ENCODE results near the gene MC2R. TPM values are rescaled to one million over a fixed set of nuclear protein-coding genes. Genes with fewer than 3 reads are reported as not detected.
"Not testable (repeated sequence)": the region's sequence is repeated elsewhere in the genome, so short reads cannot be mapped to it uniquely, and the experiment has no call there.

Gene MC2R
- total RNA-seq, 1 experiment from 2014 or later, result not detected

GRCh38 chr18:13868501-13869271, 46.6 kb downstream of the MC2R start:
- H3K27ac Mint-ChIP-seq (ENCODE audit: unreplicated experiment), result no peak overlapping the region
- BruUV-seq (replicated peaks), result no TSS peak
- no peaks in the 10 kb centered on the region for H3K9me3 Mint-ChIP-seq (ENCODE audit: low read depth, unreplicated experiment)
- TF ChIP-seq, protein P1, sequence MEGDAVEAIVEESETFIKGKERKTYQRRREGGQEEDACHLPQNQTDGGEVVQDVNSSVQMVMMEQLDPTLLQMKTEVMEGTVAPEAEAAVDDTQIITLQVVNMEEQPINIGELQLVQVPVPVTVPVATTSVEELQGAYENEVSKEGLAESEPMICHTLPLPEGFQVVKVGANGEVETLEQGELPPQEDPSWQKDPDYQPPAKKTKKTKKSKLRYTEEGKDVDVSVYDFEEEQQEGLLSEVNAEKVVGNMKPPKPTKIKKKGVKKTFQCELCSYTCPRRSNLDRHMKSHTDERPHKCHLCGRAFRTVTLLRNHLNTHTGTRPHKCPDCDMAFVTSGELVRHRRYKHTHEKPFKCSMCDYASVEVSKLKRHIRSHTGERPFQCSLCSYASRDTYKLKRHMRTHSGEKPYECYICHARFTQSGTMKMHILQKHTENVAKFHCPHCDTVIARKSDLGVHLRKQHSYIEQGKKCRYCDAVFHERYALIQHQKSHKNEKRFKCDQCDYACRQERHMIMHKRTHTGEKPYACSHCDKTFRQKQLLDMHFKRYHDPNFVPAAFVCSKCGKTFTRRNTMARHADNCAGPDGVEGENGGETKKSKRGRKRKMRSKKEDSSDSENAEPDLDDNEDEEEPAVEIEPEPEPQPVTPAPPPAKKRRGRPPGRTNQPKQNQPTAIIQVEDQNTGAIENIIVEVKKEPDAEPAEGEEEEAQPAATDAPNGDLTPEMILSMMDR (IDR thresholded peaks at IDR 0.05; ENCODE audit: unreplicated experiment), result no peak
- H3K4me1 Mint-ChIP-seq (ENCODE audit: low read depth, unreplicated experiment), result no peaks in the 10 kb centered on the region
- DNase-seq, result no peak
- CTCF ChIA-PET, result no interaction called here
- H3K27me3 Mint-ChIP-seq (ENCODE audit: unreplicated experiment), result peaks cover 33% of the 10 kb centered on the region
- no peaks in the 10 kb centered on the region for H3K36me3 Mint-ChIP-seq (ENCODE audit: insufficient read depth, unreplicated experiment)
- intact Hi-C loops (cut with micrococcal nuclease; ENCODE audit: unreplicated experiment), result no loop called here
- no peak overlapping the region for H3K4me3 Mint-ChIP-seq (ENCODE audit: low read depth, unreplicated experiment)

DNA sequence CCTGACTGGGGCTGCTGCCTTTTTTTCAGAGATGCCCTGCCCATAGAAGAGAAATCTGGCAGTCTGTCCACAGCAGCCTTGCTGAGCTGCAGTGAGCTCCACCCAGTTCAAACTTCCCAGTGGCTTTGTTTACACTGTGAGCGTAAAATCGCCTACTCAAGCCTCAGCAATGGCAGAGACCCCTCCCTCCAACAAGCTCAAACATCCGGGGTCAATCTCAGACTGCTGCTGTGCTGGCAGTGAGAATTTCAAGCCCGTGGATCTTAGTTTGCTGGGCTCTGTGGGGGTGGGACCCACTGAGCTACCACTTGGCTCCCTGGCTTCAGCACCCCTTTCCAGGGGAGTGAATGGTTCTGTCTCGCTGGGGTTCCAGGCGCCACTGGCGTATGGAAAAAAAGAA, 52.4 kb downstream of the MC2R start:
- H3K4me3 Mint-ChIP-seq (ENCODE audit: low read depth, unreplicated experiment); H3K36me3 Mint-ChIP-seq (ENCODE audit: insufficient read depth, unreplicated experiment); H3K27ac Mint-ChIP-seq (ENCODE audit: unreplicated experiment); H3K9me3 Mint-ChIP-seq (ENCODE audit: low read depth, unreplicated experiment); BruUV-seq (replicated peaks); intact Hi-C loops (cut with micrococcal nuclease; ENCODE audit: unreplicated experiment); DNase-seq; H3K4me1 Mint-ChIP-seq (ENCODE audit: low read depth, unreplicated experiment); CTCF ChIA-PET: not testable (repeated sequence)
- peaks cover 39% of the 10 kb centered on the region for H3K27me3 Mint-ChIP-seq (ENCODE audit: unreplicated experiment)

DNA sequence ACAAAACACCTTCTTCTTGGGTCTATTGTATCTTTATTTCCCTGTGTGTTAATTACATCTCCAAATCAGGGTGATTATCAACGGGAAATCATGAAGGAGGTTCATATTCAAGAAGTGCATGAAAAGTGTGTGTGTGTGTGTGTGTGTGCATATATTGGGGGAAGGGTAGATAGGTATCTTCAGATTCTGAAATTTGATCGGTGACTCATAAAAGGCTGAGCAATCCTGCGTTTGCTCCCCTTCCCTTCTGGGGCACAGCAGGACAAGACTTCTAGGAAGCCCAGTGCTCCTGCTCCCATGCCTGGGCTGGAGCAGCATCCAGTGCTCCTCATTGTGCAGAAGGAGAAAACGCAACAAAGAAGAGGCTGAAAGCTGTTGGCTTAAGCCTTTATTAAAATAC, 65.5 kb downstream of the MC2R start:
- no peaks in the 10 kb centered on the region for H3K36me3 Mint-ChIP-seq (ENCODE audit: insufficient read depth, unreplicated experiment)
- intact Hi-C loops (cut with micrococcal nuclease; ENCODE audit: unreplicated experiment), result loop anchor here (10.0 kb wide), 1 partner anchor 65 kb away; no protein-coding TSS in a partner anchor
- TF ChIP-seq, protein P1 (IDR thresholded peaks at IDR 0.05; ENCODE audit: unreplicated experiment), result no peak
- H3K27ac Mint-ChIP-seq (ENCODE audit: unreplicated experiment), result no peak overlapping the region
- no TSS peak for BruUV-seq (replicated peaks)
- H3K4me1 Mint-ChIP-seq (ENCODE audit: low read depth, unreplicated experiment), result no peaks in the 10 kb centered on the region
- DNase-seq, result no peak
- CTCF ChIA-PET, result interaction anchor here (0.6 kb wide), 1 partner anchor 103 kb away, joined by 5 read pairs; no protein-coding TSS in a partner anchor
- H3K4me3 Mint-ChIP-seq (ENCODE audit: low read depth, unreplicated experiment), result no peak overlapping the region
- peaks cover 17% of the 10 kb centered on the region for H3K9me3 Mint-ChIP-seq (ENCODE audit: low read depth, unreplicated experiment)
- no peaks in the 10 kb centered on the region for H3K27me3 Mint-ChIP-seq (ENCODE audit: unreplicated experiment)

DNA sequence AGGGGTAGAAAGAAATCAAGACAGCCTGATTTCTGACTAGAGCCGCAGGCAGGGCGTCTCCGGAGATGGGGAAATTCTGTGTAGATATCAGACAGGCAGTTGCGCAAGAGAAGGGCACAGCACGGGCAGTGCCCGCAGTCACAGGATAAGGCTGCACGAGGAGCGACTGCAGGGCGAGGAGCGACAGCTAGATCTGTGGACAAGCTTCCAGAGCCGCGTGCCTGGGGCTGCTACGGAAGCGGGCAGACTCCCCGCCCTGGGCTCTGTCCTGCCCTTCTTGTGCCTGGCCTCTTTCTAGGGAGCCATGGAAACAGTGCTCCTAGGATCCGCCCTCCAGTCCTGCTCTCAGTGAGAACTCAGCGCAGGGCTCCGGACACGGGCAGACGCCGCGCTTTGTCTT, 78.8 kb downstream of the MC2R start:
- H3K4me3 Mint-ChIP-seq (ENCODE audit: low read depth, unreplicated experiment), result no peak overlapping the region
- DNase-seq, result peak; percentile 17
- CTCF ChIA-PET, result no interaction called here
- peaks cover 22% of the 10 kb centered on the region for H3K27me3 Mint-ChIP-seq (ENCODE audit: unreplicated experiment)
- intact Hi-C loops (cut with micrococcal nuclease; ENCODE audit: unreplicated experiment), result no loop called here
- no TSS peak for BruUV-seq (replicated peaks)
- TF ChIP-seq, protein P1 (IDR thresholded peaks at IDR 0.05; ENCODE audit: unreplicated experiment), result no peak
- no peak overlapping the region for H3K27ac Mint-ChIP-seq (ENCODE audit: unreplicated experiment)
- no peaks in the 10 kb centered on the region for H3K36me3 Mint-ChIP-seq (ENCODE audit: insufficient read depth, unreplicated experiment)
- no peaks in the 10 kb centered on the region for H3K4me1 Mint-ChIP-seq (ENCODE audit: low read depth, unreplicated experiment)
- H3K9me3 Mint-ChIP-seq (ENCODE audit: low read depth, unreplicated experiment), result peaks cover 2% of the 10 kb centered on the region

DNA sequence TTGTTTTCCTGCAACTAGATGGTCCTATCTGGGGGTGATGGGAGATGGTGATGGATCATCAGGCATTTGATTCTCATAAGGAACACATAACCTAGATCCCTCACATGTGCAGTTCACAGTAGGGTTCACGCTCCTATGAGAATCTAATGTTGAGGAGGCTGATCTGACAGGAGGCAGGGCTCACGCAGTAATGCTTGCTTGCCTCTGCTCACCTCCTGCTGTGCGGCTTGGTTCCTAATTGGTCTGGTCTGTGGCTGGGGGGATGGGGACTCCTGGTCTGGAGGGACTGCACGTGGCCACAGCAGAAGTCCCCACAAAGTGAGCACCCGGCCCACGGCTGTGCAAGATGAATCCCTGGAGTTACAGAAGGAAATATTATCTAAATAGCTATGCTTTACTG, 80.1 kb downstream of the MC2R start:
- CTCF ChIA-PET, result no interaction called here
- Mint-ChIP-seq H3K27me3 (ENCODE audit: unreplicated experiment) (peaks cover 36% of the 10 kb centered on the region), H3K27ac (ENCODE audit: unreplicated experiment) (no peak overlapping the region), H3K9me3 (ENCODE audit: low read depth, unreplicated experiment) (peaks cover 2% of the 10 kb centered on the region), H3K4me1 (ENCODE audit: low read depth, unreplicated experiment) (no peaks in the 10 kb centered on the region), H3K4me3 (ENCODE audit: low read depth, unreplicated experiment) (no peak overlapping the region), H3K36me3 (ENCODE audit: insufficient read depth, unreplicated experiment) (no peaks in the 10 kb centered on the region)
- DNase-seq, result no peak
- TF ChIP-seq, protein P1 (IDR thresholded peaks at IDR 0.05; ENCODE audit: unreplicated experiment), result no peak
- intact Hi-C loops (cut with micrococcal nuclease; ENCODE audit: unreplicated experiment), result no loop called here
- no TSS peak for BruUV-seq (replicated peaks)
